ENCODE results near the gene UBN1.

The UBN1 gene

DNA sequence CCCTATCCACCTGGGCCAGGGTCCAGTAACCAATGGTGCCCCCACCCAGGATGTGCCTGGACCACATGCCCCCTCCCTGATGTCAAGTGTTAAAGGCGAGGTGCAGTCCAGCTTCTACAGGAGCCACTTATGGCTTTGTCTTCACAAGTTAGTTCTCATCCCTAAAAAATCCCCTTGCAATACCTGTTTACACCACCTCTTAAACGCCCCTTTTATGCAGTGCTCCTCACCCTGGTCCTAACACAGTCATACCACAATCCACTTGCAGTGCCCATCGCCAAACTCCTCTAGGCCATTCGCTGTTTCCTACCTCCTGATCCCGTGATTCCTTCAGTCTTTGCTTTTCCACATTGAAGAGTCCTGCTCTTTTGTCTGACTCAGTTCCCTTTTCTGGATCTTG, 7.3 kb upstream of the UBN1 start:
- Histone ChIP-seq H3K4me1 (ENCODE audit: insufficient read depth, poor library complexity, severe bottlenecking) (no peaks in the 10 kb centered on the region), H3K36me3 (ENCODE audit: low read depth) (peaks cover 88% of the 10 kb centered on the region), H3K27me3 (ENCODE audit: insufficient read depth, poor library complexity, severe bottlenecking) (no peaks in the 10 kb centered on the region), H3K27ac (ENCODE audit: poor library complexity, severe bottlenecking) (no peak overlapping the region), H3K9me3 (ENCODE audit: severe bottlenecking) (no peaks in the 10 kb centered on the region), H3K4me3 (ENCODE audit: severe bottlenecking) (no peak overlapping the region)
- ATAC-seq (ENCODE audit: low read depth) = no peak
- TF ChIP-seq CTCF (IDR thresholded peaks at IDR 0.05; ENCODE audit: poor library complexity, severe bottlenecking) = no peak
- no peak for DNase-seq (ENCODE audit: low spot score)

- Histone ChIP-seq H3K36me3 (ENCODE audit: low read depth) (peaks cover 87% of the 10 kb centered on the region), H3K27me3 (ENCODE audit: insufficient read depth, poor library complexity, severe bottlenecking) (no peaks in the 10 kb centered on the region), H3K4me3 (ENCODE audit: severe bottlenecking) (no peak overlapping the region), H3K27ac (ENCODE audit: poor library complexity, severe bottlenecking) (no peak overlapping the region), H3K4me1 (ENCODE audit: insufficient read depth, poor library complexity, severe bottlenecking) (peaks cover 5% of the 10 kb centered on the region), H3K9me3 (ENCODE audit: severe bottlenecking) (no peaks in the 10 kb centered on the region)
- DNase-seq (ENCODE audit: low spot score) (no peak), ATAC-seq (ENCODE audit: low read depth) (no peak)
- TF ChIP-seq CTCF (IDR thresholded peaks at IDR 0.05; ENCODE audit: poor library complexity, severe bottlenecking) = no peak
Observed at GRCh38 chr16:4840984-4841383, 6.3 kb upstream of the UBN1 start.

DNA sequence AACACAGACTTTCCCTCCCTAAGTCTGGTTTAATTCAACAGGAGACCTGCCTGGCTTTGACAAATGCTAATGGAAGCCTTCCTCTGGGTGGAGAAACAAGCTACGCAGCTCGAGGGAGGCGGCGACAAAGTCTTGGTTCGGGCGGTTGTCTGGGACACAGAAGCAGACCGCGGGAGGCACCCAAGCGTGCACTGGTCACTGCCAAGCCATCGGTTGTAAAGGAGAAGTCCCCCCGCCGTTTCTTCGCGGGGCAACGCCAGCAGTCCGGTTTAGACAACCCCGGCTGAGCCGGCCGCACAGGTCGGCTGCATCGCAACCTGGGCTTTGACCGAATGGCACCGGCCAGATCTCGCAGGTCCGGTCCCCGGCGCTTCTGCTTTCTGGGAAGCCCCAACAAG, 779 bp upstream of the UBN1 start:
- ATAC-seq (ENCODE audit: low read depth) (peak; percentile 28), DNase-seq (ENCODE audit: low spot score) (no peak)

GRCh38 chr16:4847774-4848587, 700 bp downstream of the UBN1 start:
- H3K4me3 ChIP-seq (ENCODE audit: severe bottlenecking) = peak overlapping the region; percentile 82
- H3K9me3 ChIP-seq (ENCODE audit: severe bottlenecking) = no peaks in the 10 kb centered on the region
- peak overlapping the region; percentile 81 for H3K27ac ChIP-seq (ENCODE audit: poor library complexity, severe bottlenecking)
- no peaks in the 10 kb centered on the region for H3K27me3 ChIP-seq (ENCODE audit: insufficient read depth, poor library complexity, severe bottlenecking)
- H3K36me3 ChIP-seq (ENCODE audit: low read depth) = peaks cover 40% of the 10 kb centered on the region
- DNase-seq (ENCODE audit: low spot score) = no peak
- H3K4me1 ChIP-seq (ENCODE audit: insufficient read depth, poor library complexity, severe bottlenecking) = peaks cover 29% of the 10 kb centered on the region
- no peak for TF ChIP-seq CTCF (IDR thresholded peaks at IDR 0.05; ENCODE audit: poor library complexity, severe bottlenecking)
- ATAC-seq (ENCODE audit: low read depth) = peak; percentile 38

More for the DNA sequence above, 779 bp upstream of the UBN1 start:
- no peak for TF ChIP-seq CTCF (IDR thresholded peaks at IDR 0.05; ENCODE audit: poor library complexity, severe bottlenecking)
- peaks cover 18% of the 10 kb centered on the region for H3K4me1 ChIP-seq (ENCODE audit: insufficient read depth, poor library complexity, severe bottlenecking)
- H3K27ac ChIP-seq (ENCODE audit: poor library complexity, severe bottlenecking) = peak overlapping the region; percentile 81
- H3K27me3 ChIP-seq (ENCODE audit: insufficient read depth, poor library complexity, severe bottlenecking) = no peaks in the 10 kb centered on the region
- H3K4me3 ChIP-seq (ENCODE audit: severe bottlenecking) = peak overlapping the region; percentile 82
- H3K36me3 ChIP-seq (ENCODE audit: low read depth) = peaks cover 46% of the 10 kb centered on the region
- no peaks in the 10 kb centered on the region for H3K9me3 ChIP-seq (ENCODE audit: severe bottlenecking)

GRCh38 chr16:4850211-4850610, 2.9 kb downstream of the UBN1 start:
- Histone ChIP-seq H3K27ac (ENCODE audit: poor library complexity, severe bottlenecking) (no peak overlapping the region), H3K27me3 (ENCODE audit: insufficient read depth, poor library complexity, severe bottlenecking) (no peaks in the 10 kb centered on the region), H3K36me3 (ENCODE audit: low read depth) (peaks cover 44% of the 10 kb centered on the region), H3K4me3 (ENCODE audit: severe bottlenecking) (no peak overlapping the region), H3K4me1 (ENCODE audit: insufficient read depth, poor library complexity, severe bottlenecking) (peaks cover 29% of the 10 kb centered on the region), H3K9me3 (ENCODE audit: severe bottlenecking) (no peaks in the 10 kb centered on the region)
- ATAC-seq (ENCODE audit: low read depth) (no peak), DNase-seq (ENCODE audit: low spot score) (no peak)
- TF ChIP-seq CTCF (IDR thresholded peaks at IDR 0.05; ENCODE audit: poor library complexity, severe bottlenecking) = no peak
